ENCODE results near the gene KIF26B. TPM values are rescaled to one million over a fixed set of nuclear protein-coding genes. Genes with fewer than 3 reads are reported as not detected.

Gene KIF26B
- polyA plus RNA-seq, 1 donor (not counting 4 experiments of a cell fraction or from before 2014, with no cell fraction given), result 0.58 TPM

DNA sequence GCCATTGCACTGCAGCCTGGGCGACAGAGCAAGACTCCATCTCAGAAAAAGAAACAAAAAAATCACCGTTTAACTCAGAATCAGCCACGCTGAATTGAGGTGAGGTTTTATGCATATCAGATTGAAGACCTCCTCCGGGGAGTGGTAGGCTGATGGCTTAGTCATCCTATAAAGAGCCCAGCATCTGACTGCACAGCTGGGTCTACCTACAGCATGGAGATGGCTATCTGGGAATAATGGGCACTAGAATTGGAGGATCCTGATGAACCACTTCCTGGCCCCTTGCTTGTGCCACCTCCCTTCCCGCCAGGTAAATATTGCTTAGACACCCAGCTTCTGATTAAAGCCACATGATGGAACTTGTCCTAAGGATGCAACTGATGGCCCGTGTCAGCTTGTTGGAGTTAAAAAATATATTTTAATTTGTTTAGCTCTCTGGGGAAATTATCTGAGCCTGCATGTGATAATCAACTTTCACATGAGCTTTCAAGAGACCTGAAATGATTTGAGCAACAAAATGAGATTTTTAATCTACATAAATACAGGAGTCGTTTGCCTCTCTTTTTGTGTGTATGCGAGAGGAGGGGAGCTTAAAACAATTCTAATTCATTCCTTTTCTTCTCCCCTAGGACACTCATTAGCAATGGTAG lies 157.2 kb downstream of the KIF26B start:
- Histone ChIP-seq H3K36me3 (ENCODE audit: control insufficient read depth in 2 of 2, extremely low read depth in 1 of 2, insufficient read depth in 2 of 2, low read length in 2 of 2) (no peaks in the 10 kb centered on the region), H3K4me2 (ENCODE audit: control insufficient read depth, extremely low read depth, insufficient read depth, low read depth, low read length) (peak overlapping the region; percentile 10), H3K4me1 (ENCODE audit: control insufficient read depth, extremely low read depth, insufficient read depth, low read length) (peaks cover 5% of the 10 kb centered on the region), H3K9me3 (ENCODE audit: control insufficient read depth, low read depth, low read length) (no peaks in the 10 kb centered on the region), H4K20me1 (ENCODE audit: control insufficient read depth, extremely low read depth, insufficient read depth, low read length) (no peaks in the 10 kb centered on the region), H2AFZ (ENCODE audit: control insufficient read depth, low read length) (no peak overlapping the region), H3K9me1 (ENCODE audit: control insufficient read depth, extremely low read depth, insufficient read depth, low read length) (no peaks in the 10 kb centered on the region), H3K4me3 (ENCODE audit: control insufficient read depth in 2 of 3, extremely low read depth in 1 of 3, insufficient read depth in 2 of 3, low read depth in 1 of 3, low read length in 3 of 3) (no peak overlapping the region), H3K27me3 (ENCODE audit: control insufficient read depth, extremely low read depth, insufficient read depth, low read length) (no peaks in the 10 kb centered on the region), H3K27ac (ENCODE audit: control insufficient read depth, insufficient read depth, low read length) (no peak overlapping the region), H3K79me2 (ENCODE audit: control insufficient read depth, insufficient read depth, low read length) (no peaks in the 10 kb centered on the region), H3K9ac (ENCODE audit: control insufficient read depth, extremely low read depth, insufficient read depth, low read length) (no peak overlapping the region)
- dilution Hi-C loops (cut with MboI; ENCODE audit: extremely low pct_ligation_motif_present, low sequenced_read_pairs), result no loop called here
- TF ChIP-seq EZH2 (IDR thresholded peaks at IDR 0.05; ENCODE audit: low read length), result no peak
- TF ChIP-seq, protein P1, sequence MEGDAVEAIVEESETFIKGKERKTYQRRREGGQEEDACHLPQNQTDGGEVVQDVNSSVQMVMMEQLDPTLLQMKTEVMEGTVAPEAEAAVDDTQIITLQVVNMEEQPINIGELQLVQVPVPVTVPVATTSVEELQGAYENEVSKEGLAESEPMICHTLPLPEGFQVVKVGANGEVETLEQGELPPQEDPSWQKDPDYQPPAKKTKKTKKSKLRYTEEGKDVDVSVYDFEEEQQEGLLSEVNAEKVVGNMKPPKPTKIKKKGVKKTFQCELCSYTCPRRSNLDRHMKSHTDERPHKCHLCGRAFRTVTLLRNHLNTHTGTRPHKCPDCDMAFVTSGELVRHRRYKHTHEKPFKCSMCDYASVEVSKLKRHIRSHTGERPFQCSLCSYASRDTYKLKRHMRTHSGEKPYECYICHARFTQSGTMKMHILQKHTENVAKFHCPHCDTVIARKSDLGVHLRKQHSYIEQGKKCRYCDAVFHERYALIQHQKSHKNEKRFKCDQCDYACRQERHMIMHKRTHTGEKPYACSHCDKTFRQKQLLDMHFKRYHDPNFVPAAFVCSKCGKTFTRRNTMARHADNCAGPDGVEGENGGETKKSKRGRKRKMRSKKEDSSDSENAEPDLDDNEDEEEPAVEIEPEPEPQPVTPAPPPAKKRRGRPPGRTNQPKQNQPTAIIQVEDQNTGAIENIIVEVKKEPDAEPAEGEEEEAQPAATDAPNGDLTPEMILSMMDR (optimal IDR thresholded peaks at IDR 0.05 in 1 of 3, IDR thresholded peaks at IDR 0.05 in 1 of 3, conservative IDR thresholded peaks at IDR 0.05 in 1 of 3; ENCODE audit: extremely low read depth in 1 of 3, insufficient read depth in 2 of 3, low read length in 3 of 3), result no peak
- no peak for DNase-seq (ENCODE audit: low read depth, low spot score)
- no peak for FAIRE-seq

DNA sequence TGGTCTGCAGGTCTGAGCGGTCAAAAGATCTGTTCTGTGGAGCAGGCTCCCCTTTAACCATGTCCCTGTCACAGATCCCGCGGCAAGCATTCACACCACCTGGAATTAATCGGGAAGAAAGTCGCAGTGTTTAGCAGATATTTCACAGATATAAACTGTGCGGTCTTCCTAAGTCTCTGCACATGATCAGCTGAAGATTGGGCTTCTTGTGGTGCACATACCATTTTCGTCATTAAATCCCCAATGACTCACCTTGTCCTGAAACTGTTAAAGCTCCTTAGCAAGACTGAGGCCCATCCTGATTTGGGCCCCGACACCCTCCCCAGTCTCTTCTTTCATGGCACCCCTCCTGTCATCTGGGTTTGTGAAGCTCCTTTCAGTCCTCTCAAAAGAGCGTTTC lies 158.8 kb downstream of the KIF26B start:
- H3K36me3 ChIP-seq (ENCODE audit: control insufficient read depth in 2 of 2, extremely low read depth in 1 of 2, insufficient read depth in 2 of 2, low read length in 2 of 2), result no peaks in the 10 kb centered on the region
- FAIRE-seq, result no peak
- no peaks in the 10 kb centered on the region for H3K27me3 ChIP-seq (ENCODE audit: control insufficient read depth, extremely low read depth, insufficient read depth, low read length)
- TF ChIP-seq, protein P1 (optimal IDR thresholded peaks at IDR 0.05 in 1 of 3, IDR thresholded peaks at IDR 0.05 in 1 of 3, conservative IDR thresholded peaks at IDR 0.05 in 1 of 3; ENCODE audit: extremely low read depth in 1 of 3, insufficient read depth in 2 of 3, low read length in 3 of 3), result no peak
- no peak for TF ChIP-seq EZH2 (IDR thresholded peaks at IDR 0.05; ENCODE audit: low read length)
- H3K9me3 ChIP-seq (ENCODE audit: control insufficient read depth, low read depth, low read length), result no peaks in the 10 kb centered on the region
- dilution Hi-C loops (cut with MboI; ENCODE audit: extremely low pct_ligation_motif_present, low sequenced_read_pairs), result no loop called here
- peaks cover 5% of the 10 kb centered on the region for H3K4me1 ChIP-seq (ENCODE audit: control insufficient read depth, extremely low read depth, insufficient read depth, low read length)
- no peak overlapping the region for H3K4me3 ChIP-seq (ENCODE audit: control insufficient read depth in 2 of 3, extremely low read depth in 1 of 3, insufficient read depth in 2 of 3, low read depth in 1 of 3, low read length in 3 of 3)
- no peaks in the 10 kb centered on the region for H4K20me1 ChIP-seq (ENCODE audit: control insufficient read depth, extremely low read depth, insufficient read depth, low read length)
- no peak overlapping the region for H3K27ac ChIP-seq (ENCODE audit: control insufficient read depth, insufficient read depth, low read length)
- no peak overlapping the region for H3K9ac ChIP-seq (ENCODE audit: control insufficient read depth, extremely low read depth, insufficient read depth, low read length)
- H3K79me2 ChIP-seq (ENCODE audit: control insufficient read depth, insufficient read depth, low read length), result no peaks in the 10 kb centered on the region
- no peak overlapping the region for H2AFZ ChIP-seq (ENCODE audit: control insufficient read depth, low read length)
- no peak for DNase-seq (ENCODE audit: low read depth, low spot score)
- no peak overlapping the region for H3K4me2 ChIP-seq (ENCODE audit: control insufficient read depth, extremely low read depth, insufficient read depth, low read depth, low read length)
- H3K9me1 ChIP-seq (ENCODE audit: control insufficient read depth, extremely low read depth, insufficient read depth, low read length), result no peaks in the 10 kb centered on the region
